Activated T-cell treated with anti-CD3 and anti-CD28 coated beads, Interleukin-2, amount 50 U/mL, for 24 hours (primary cell): ENCODE results near the gene MACROH2A1.

Experiments
- DNase-seq: peaks from one replicate; pipeline ENCODE4 v3.0.0-alpha.2; 2020
- H3K27ac Mint-ChIP-seq: 2 replicates; pipeline ENCODE4 v1.8.0; 2020; ENCODE audit warnings: mild to moderate bottlenecking, mixed read lengths
- H3K27me3 Mint-ChIP-seq: 2 replicates; pipeline ENCODE4 v1.8.0; 2020; ENCODE audit warnings: mixed read lengths
- H3K36me3 Mint-ChIP-seq: 2 replicates; pipeline ENCODE4 v1.8.0; 2020; ENCODE audit warnings: low read depth, mixed read lengths
- H3K4me1 Mint-ChIP-seq: 2 replicates; pipeline ENCODE4 v1.8.0; 2020; ENCODE audit warnings: low read depth, mixed read lengths
- H3K4me3 Mint-ChIP-seq: 2 replicates; pipeline ENCODE4 v1.8.0; 2020; ENCODE audit warnings: mild to moderate bottlenecking, moderate library complexity, mixed read lengths
- H3K9me3 Mint-ChIP-seq: 2 replicates; pipeline ENCODE4 v1.8.0; 2020; ENCODE audit warnings: mixed read lengths

MACROH2A1 gene

GRCh38 chr5:135395451-135395850, 3.6 kb downstream of the MACROH2A1 start:
- H3K27ac Mint-ChIP-seq = peak overlapping the region; percentile 6
- no peak for DNase-seq

GRCh38 chr5:135394095-135394494, 4.9 kb downstream of the MACROH2A1 start:
- peaks cover 86% of the 10 kb centered on the region for H3K4me1 Mint-ChIP-seq
- no peaks in the 10 kb centered on the region for H3K27me3 Mint-ChIP-seq
- no peaks in the 10 kb centered on the region for H3K9me3 Mint-ChIP-seq
- peaks cover 85% of the 10 kb centered on the region for H3K36me3 Mint-ChIP-seq
- no peak overlapping the region for H3K4me3 Mint-ChIP-seq
- H3K27ac Mint-ChIP-seq = peak overlapping the region; percentile 41
- DNase-seq = no peak

More at GRCh38 chr5:135395451-135395850, 3.6 kb downstream of the MACROH2A1 start:
- peaks cover 75% of the 10 kb centered on the region for H3K36me3 Mint-ChIP-seq
- peaks cover 82% of the 10 kb centered on the region for H3K4me1 Mint-ChIP-seq
- H3K9me3 Mint-ChIP-seq = no peaks in the 10 kb centered on the region
- H3K4me3 Mint-ChIP-seq = no peak overlapping the region
- H3K27me3 Mint-ChIP-seq = no peaks in the 10 kb centered on the region

- peak overlapping the region; percentile 41 for H3K27ac Mint-ChIP-seq
- H3K36me3 Mint-ChIP-seq = peaks cover 89% of the 10 kb centered on the region
Measured at GRCh38 chr5:135393691-135394090, 5.3 kb downstream of the MACROH2A1 start.

GRCh38 chr5:135393229-135393628, 5.8 kb downstream of the MACROH2A1 start:
- H3K4me3 Mint-ChIP-seq = no peak overlapping the region
- peaks cover 92% of the 10 kb centered on the region for H3K36me3 Mint-ChIP-seq
- H3K27ac Mint-ChIP-seq = peak overlapping the region; percentile 70
- no peaks in the 10 kb centered on the region for H3K9me3 Mint-ChIP-seq
- H3K4me1 Mint-ChIP-seq = peaks cover 93% of the 10 kb centered on the region
- no peak for DNase-seq
- no peaks in the 10 kb centered on the region for H3K27me3 Mint-ChIP-seq

More at GRCh38 chr5:135393691-135394090, 5.3 kb downstream of the MACROH2A1 start:
- Mint-ChIP-seq H3K9me3 (no peaks in the 10 kb centered on the region), H3K4me1 (peaks cover 89% of the 10 kb centered on the region), H3K27me3 (no peaks in the 10 kb centered on the region), H3K4me3 (no peak overlapping the region)
- DNase-seq = no peak

- peak overlapping the region; percentile 70 for H3K27ac Mint-ChIP-seq
Measured at GRCh38 chr5:135392256-135392655, 6.8 kb downstream of the MACROH2A1 start.

GRCh38 chr5:135391869-135392255, 7.2 kb downstream of the MACROH2A1 start:
- no peak for DNase-seq
- Mint-ChIP-seq H3K27me3 (no peaks in the 10 kb centered on the region), H3K4me3 (no peak overlapping the region), H3K9me3 (no peaks in the 10 kb centered on the region), H3K4me1 (peaks cover 95% of the 10 kb centered on the region), H3K27ac (peak overlapping the region; percentile 70), H3K36me3 (peaks cover 94% of the 10 kb centered on the region)

More at GRCh38 chr5:135392256-135392655, 6.8 kb downstream of the MACROH2A1 start:
- no peaks in the 10 kb centered on the region for H3K9me3 Mint-ChIP-seq
- peak overlapping the region; percentile 8 for H3K4me3 Mint-ChIP-seq
- H3K36me3 Mint-ChIP-seq = peaks cover 94% of the 10 kb centered on the region
- no peak for DNase-seq
- H3K27me3 Mint-ChIP-seq = no peaks in the 10 kb centered on the region
- H3K4me1 Mint-ChIP-seq = peaks cover 95% of the 10 kb centered on the region

GRCh38 chr5:135391116-135391868, 7.7 kb downstream of the MACROH2A1 start:
- H3K9me3 Mint-ChIP-seq = no peaks in the 10 kb centered on the region
- H3K4me1 Mint-ChIP-seq = peaks cover 94% of the 10 kb centered on the region
- H3K27ac Mint-ChIP-seq = peak overlapping the region; percentile 70
- H3K4me3 Mint-ChIP-seq = no peak overlapping the region
- DNase-seq = no peak
- H3K36me3 Mint-ChIP-seq = peaks cover 94% of the 10 kb centered on the region
- H3K27me3 Mint-ChIP-seq = no peaks in the 10 kb centered on the region

- peaks cover 95% of the 10 kb centered on the region for H3K36me3 Mint-ChIP-seq
- no peak overlapping the region for H3K4me3 Mint-ChIP-seq
- DNase-seq = no peak
- H3K9me3 Mint-ChIP-seq = no peaks in the 10 kb centered on the region
- peak overlapping the region; percentile 75 for H3K27ac Mint-ChIP-seq
- no peaks in the 10 kb centered on the region for H3K27me3 Mint-ChIP-seq
- H3K4me1 Mint-ChIP-seq = peaks cover 84% of the 10 kb centered on the region
Measured at GRCh38 chr5:135388860-135389435, 10.1 kb downstream of the MACROH2A1 start.

GRCh38 chr5:135387629-135387960, 11.4 kb downstream of the MACROH2A1 start:
- peak overlapping the region; percentile 83 for H3K27ac Mint-ChIP-seq
- no peak overlapping the region for H3K4me3 Mint-ChIP-seq
- peaks cover 94% of the 10 kb centered on the region for H3K36me3 Mint-ChIP-seq
- DNase-seq = no peak
- no peaks in the 10 kb centered on the region for H3K27me3 Mint-ChIP-seq
- H3K4me1 Mint-ChIP-seq = peaks cover 77% of the 10 kb centered on the region
- H3K9me3 Mint-ChIP-seq = no peaks in the 10 kb centered on the region

GRCh38 chr5:135386886-135387628, 12.0 kb downstream of the MACROH2A1 start:
- Mint-ChIP-seq H3K27ac (peak overlapping the region; percentile 83), H3K27me3 (no peaks in the 10 kb centered on the region), H3K4me1 (peaks cover 75% of the 10 kb centered on the region), H3K4me3 (no peak overlapping the region), H3K9me3 (no peaks in the 10 kb centered on the region), H3K36me3 (peaks cover 94% of the 10 kb centered on the region)
- DNase-seq = no peak

GRCh38 chr5:135386096-135386495, 12.9 kb downstream of the MACROH2A1 start:
- Mint-ChIP-seq H3K27me3 (no peaks in the 10 kb centered on the region), H3K36me3 (peaks cover 93% of the 10 kb centered on the region), H3K9me3 (no peaks in the 10 kb centered on the region), H3K4me1 (peaks cover 69% of the 10 kb centered on the region), H3K27ac (no peak overlapping the region), H3K4me3 (no peak overlapping the region)
- no peak for DNase-seq

- Mint-ChIP-seq H3K27ac (peak overlapping the region; percentile 26), H3K36me3 (peaks cover 96% of the 10 kb centered on the region), H3K27me3 (no peaks in the 10 kb centered on the region), H3K9me3 (no peaks in the 10 kb centered on the region), H3K4me3 (no peak overlapping the region), H3K4me1 (peaks cover 70% of the 10 kb centered on the region)
- no peak for DNase-seq
Measured at GRCh38 chr5:135385576-135385975, 13.5 kb downstream of the MACROH2A1 start.

- H3K36me3 Mint-ChIP-seq = peaks cover 96% of the 10 kb centered on the region
- H3K9me3 Mint-ChIP-seq = no peaks in the 10 kb centered on the region
- H3K27ac Mint-ChIP-seq = no peak overlapping the region
- no peaks in the 10 kb centered on the region for H3K27me3 Mint-ChIP-seq
- no peak overlapping the region for H3K4me3 Mint-ChIP-seq
- peaks cover 68% of the 10 kb centered on the region for H3K4me1 Mint-ChIP-seq
- DNase-seq = no peak
Measured at GRCh38 chr5:135384898-135385297, 14.1 kb downstream of the MACROH2A1 start.

- Mint-ChIP-seq H3K4me3 (no peak overlapping the region), H3K9me3 (no peaks in the 10 kb centered on the region), H3K4me1 (peaks cover 69% of the 10 kb centered on the region), H3K27ac (no peak overlapping the region), H3K36me3 (peaks cover 96% of the 10 kb centered on the region), H3K27me3 (no peaks in the 10 kb centered on the region)
- no peak for DNase-seq
Measured at GRCh38 chr5:135383803-135384495, 15.1 kb downstream of the MACROH2A1 start.
